ENCODE results near the gene NRXN3. TPM values are rescaled to one million over a fixed set of nuclear protein-coding genes. Genes with fewer than 3 reads are reported as not detected.

NRXN3 gene
- total and polyA plus RNA-seq, 2 experiments from 2014 or later = 1.0 to 1.8 TPM

- TF ChIP-seq ZNF462 (CRISPR knock-in tag; IDR thresholded peaks at IDR 0.05) = no peak
- TF ChIP-seq ETS1 (IDR thresholded peaks at IDR 0.05) = no peak
- no peak for TF ChIP-seq NANOG (IDR thresholded peaks at IDR 0.05; ENCODE audit: borderline replicate concordance)
Measured at GRCh38 chr14:78327426-78328221, 157.5 kb downstream of the NRXN3 start (continued).

- no peaks in the 10 kb centered on the region for H3K27me3 ChIP-seq (ENCODE audit: insufficient read depth)
- H3K4me1 ChIP-seq (ENCODE audit: insufficient read depth) = peaks cover 5% of the 10 kb centered on the region
- Mint-ChIP-seq H3K27ac (no peak overlapping the region), H3K4me1 (peaks cover 6% of the 10 kb centered on the region; the same call in 2 of the 3 replicates), H3K36me3 (ENCODE audit: low read depth) (no peaks in the 10 kb centered on the region), H3K9me3 (no peaks in the 10 kb centered on the region), H3K27me3 (ENCODE audit: insufficient read depth, low read depth, poor library complexity) (no peaks in the 10 kb centered on the region), H3K4me3 (no peak overlapping the region)
- DNase-seq (ENCODE audit: low spot score) = no peak
- H3K36me3 ChIP-seq (ENCODE audit: insufficient read depth) = no peaks in the 10 kb centered on the region
- no peak overlapping the region for H3K27ac ChIP-seq (ENCODE audit: low read depth)
- H4K20me1 ChIP-seq (replicated peaks; ENCODE audit: insufficient read depth) = no peaks in the 10 kb centered on the region
- no peak overlapping the region for H3K4me3 ChIP-seq
- H2AFZ ChIP-seq = no peak overlapping the region
- no peak overlapping the region for H3K4me2 ChIP-seq
- ATAC-seq = no peak
- H3F3A ChIP-seq (replicated peaks; ENCODE audit: low read depth) = no peaks in the 10 kb centered on the region
- H3K9me2 ChIP-seq (ENCODE audit: insufficient read depth) = 0 out of 2 replicates have a peak, but pooled peaks cover 4% of the 10 kb centered on the region
- no peaks in the 10 kb centered on the region for H3K79me2 ChIP-seq (replicated peaks; ENCODE audit: insufficient read depth)
- TF ChIP-seq EZH2phosphoT487 (IDR thresholded peaks at IDR 0.05; ENCODE audit: unreplicated experiment) (no peak), ETS1 (IDR thresholded peaks at IDR 0.05) (no peak), POLR2AphosphoS5 (IDR thresholded peaks at IDR 0.05; ENCODE audit: low read depth) (no peak), EZH2 (IDR thresholded peaks at IDR 0.05; ENCODE audit: low read depth, unreplicated experiment) (no peak), CREB1 (CRISPR knock-in tag; IDR thresholded peaks at IDR 0.05; ENCODE audit: low read depth) (no peak), NANOG (IDR thresholded peaks at IDR 0.05; ENCODE audit: borderline replicate concordance) (no peak), JUNB (IDR thresholded peaks at IDR 0.05; ENCODE audit: unreplicated experiment) (no peak), CTCF (conservative IDR thresholded peaks at IDR 0.05; ENCODE audit: low read depth in 2 of 2) (no peak), ZNF114 (CRISPR knock-in tag; IDR thresholded peaks at IDR 0.05) (no peak)
Measured at GRCh38 chr14:78329371-78329770, 159.2 kb downstream of the NRXN3 start.

All from GM23338 (cell line).